Caco-2 (cell line): Measurements from ENCODE around the gene TNFAIP8L2. TPM values are rescaled to one million over a fixed set of nuclear protein-coding genes. Genes with fewer than 3 reads are reported as not detected.

Source experiments
- BruUV-seq: library from RNA; stranded (reverse); fragments of 400-500 nt; replicated peaks from 2 replicates; lab custom pipeline; 2021; lab: Mats Ljungman, UMichigan
- CTCF ChIA-PET: fragments of 300-600 bp; sonication (Branson Sonifier 250); formaldehyde crosslinking; loops from one replicate; lab custom pipeline; 2022; ENCODE audit warnings: antibody characterized with exemption; lab: Charles Lee
- POLR2A ChIA-PET: fragments of 300-600 bp; sonication (Branson Sonifier 250); formaldehyde crosslinking; loops from one replicate; lab custom pipeline; 2022; ENCODE audit warnings: antibody characterized with exemption; lab: Charles Lee
- DNase-seq, 2 experiments: peaks; one replicate each; pipeline versions ENCODE4 v3.0.0 to v3.0.0-alpha.2; 2020 to 2022
- H3K27me3 ChIP-seq: replicated peaks from 2 replicates; pipeline ENCODE4 v1.6.0; 2011; ENCODE audit warnings: low read length; ENCODE audit not compliant: control insufficient read depth, insufficient read depth
- H3K36me3 ChIP-seq: 2 replicates; pipeline ENCODE4 v1.5.1; 2011; ENCODE audit warnings: low read length; ENCODE audit not compliant: control insufficient read depth, insufficient read depth
- H3K4me1 ChIP-seq: fragments of 250-450 bp; sonication (Bioruptor Pico); 2 replicates; pipeline ENCODE4 v1.5.1; 2020; ENCODE audit warnings: mild to moderate bottlenecking
- H3K4me3 ChIP-seq: 2 replicates; pipeline ENCODE4 v1.5.1; 2011; ENCODE audit warnings: low read depth, mild to moderate bottlenecking, control low read depth, low read length
- H3K9me3 ChIP-seq: fragments of 250-450 bp; sonication (Bioruptor Pico); 2 replicates; pipeline ENCODE4 v1.5.1; 2020; ENCODE audit warnings: mild to moderate bottlenecking, moderate library complexity
- H3K27ac Mint-ChIP-seq: one replicate; pipeline ENCODE4 v1.8.0; 2022; ENCODE audit warnings: mixed read lengths; ENCODE audit not compliant: unreplicated experiment
- H3K27me3 Mint-ChIP-seq: one replicate; pipeline ENCODE4 v1.8.0; 2022; ENCODE audit warnings: mixed read lengths; ENCODE audit not compliant: insufficient read depth, unreplicated experiment
- H3K36me3 Mint-ChIP-seq: one replicate; pipeline ENCODE4 v1.8.0; 2022; ENCODE audit warnings: mild to moderate bottlenecking, mixed read lengths; ENCODE audit not compliant: insufficient read depth, unreplicated experiment
- H3K4me1 Mint-ChIP-seq: one replicate; pipeline ENCODE4 v1.8.0; 2022; ENCODE audit warnings: low read depth, mixed read lengths; ENCODE audit not compliant: unreplicated experiment
- H3K4me3 Mint-ChIP-seq: one replicate; pipeline ENCODE4 v1.8.0; 2022; ENCODE audit warnings: mild to moderate bottlenecking, moderate library complexity, mixed read lengths; ENCODE audit not compliant: unreplicated experiment
- H3K9me3 Mint-ChIP-seq: one replicate; pipeline ENCODE4 v1.8.0; 2022; ENCODE audit warnings: mixed read lengths; ENCODE audit not compliant: unreplicated experiment
- intact Hi-C: fragments of 100-400 bp; cut with micrococcal nuclease; formaldehyde crosslinking; loops from one replicate; pipeline ENCODE4 v1.10.0; 2022; ENCODE audit not compliant: unreplicated experiment
- total RNA-seq: library from RNA; stranded (reverse); gene quantifications from 2 replicates; pipeline ENCODE4 v1.2.3, GENCODE V29; 2022
- TF ChIP-seq, protein P1 (sequence below), 2 experiments: fragments of 200-600 bp in 1 of 2; IDR thresholded peaks; 1 replicate in 1 of 2; 2 replicates in 1 of 2; pipeline versions ENCODE4 v1.5.1 to v1.8.0; 2011 to 2022; ENCODE audit warnings: antibody characterized with exemption in 1 of 2, control low read depth in 1 of 2, inconsistent platforms in 1 of 2, low read depth in 1 of 2, low read length in 1 of 2, mild to moderate bottlenecking in 1 of 2, moderate library complexity in 1 of 2; ENCODE audit not compliant: insufficient read depth in 1 of 2, severe bottlenecking in 1 of 2, unreplicated experiment in 1 of 2

Gene TNFAIP8L2
- total RNA-seq, 1 experiment from 2014 or later = not detected

DNA sequence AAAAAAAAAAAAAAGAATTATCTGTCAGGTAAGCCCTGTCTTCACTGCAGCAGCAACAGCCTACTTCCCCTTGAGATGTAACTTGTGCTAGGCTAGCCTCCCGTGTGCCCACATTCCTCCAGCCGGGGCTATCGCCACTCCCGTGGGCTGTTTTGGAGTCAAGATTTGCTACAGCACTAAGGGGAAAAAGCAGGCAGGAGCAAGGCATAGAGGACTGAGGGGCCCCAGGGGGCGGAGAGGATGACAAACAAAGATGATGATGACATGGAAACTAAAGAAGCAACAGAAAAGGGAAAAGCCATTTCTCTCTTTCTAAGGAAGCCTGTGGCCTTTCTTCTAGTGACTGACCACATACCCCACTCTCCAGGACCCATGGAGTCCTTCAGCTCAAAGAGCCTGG lies 1.9 kb downstream of the TNFAIP8L2 start:
- Histone ChIP-seq H3K4me1 (no peaks in the 10 kb centered on the region), H3K9me3 (no peaks in the 10 kb centered on the region), H3K36me3 (no peaks in the 10 kb centered on the region), H3K4me3 (no peak overlapping the region), H3K27me3 (no peaks in the 10 kb centered on the region)
- no TSS peak for BruUV-seq
- Mint-ChIP-seq H3K4me3 (no peak overlapping the region), H3K36me3 (no peaks in the 10 kb centered on the region), H3K27ac (no peak overlapping the region), H3K4me1 (no peaks in the 10 kb centered on the region), H3K27me3 (no peaks in the 10 kb centered on the region), H3K9me3 (no peaks in the 10 kb centered on the region)
- no peak for DNase-seq
- intact Hi-C loops = loop anchor here (5.0 kb wide), 1 partner anchor 136 kb away; no protein-coding TSS in a partner anchor
- ChIA-PET CTCF (interaction anchor here (6.9 kb wide), 1 partner anchor 59 kb away, joined by 69 read pairs; no protein-coding TSS in a partner anchor), POLR2A (no interaction called here)
- TF ChIP-seq, protein P1, sequence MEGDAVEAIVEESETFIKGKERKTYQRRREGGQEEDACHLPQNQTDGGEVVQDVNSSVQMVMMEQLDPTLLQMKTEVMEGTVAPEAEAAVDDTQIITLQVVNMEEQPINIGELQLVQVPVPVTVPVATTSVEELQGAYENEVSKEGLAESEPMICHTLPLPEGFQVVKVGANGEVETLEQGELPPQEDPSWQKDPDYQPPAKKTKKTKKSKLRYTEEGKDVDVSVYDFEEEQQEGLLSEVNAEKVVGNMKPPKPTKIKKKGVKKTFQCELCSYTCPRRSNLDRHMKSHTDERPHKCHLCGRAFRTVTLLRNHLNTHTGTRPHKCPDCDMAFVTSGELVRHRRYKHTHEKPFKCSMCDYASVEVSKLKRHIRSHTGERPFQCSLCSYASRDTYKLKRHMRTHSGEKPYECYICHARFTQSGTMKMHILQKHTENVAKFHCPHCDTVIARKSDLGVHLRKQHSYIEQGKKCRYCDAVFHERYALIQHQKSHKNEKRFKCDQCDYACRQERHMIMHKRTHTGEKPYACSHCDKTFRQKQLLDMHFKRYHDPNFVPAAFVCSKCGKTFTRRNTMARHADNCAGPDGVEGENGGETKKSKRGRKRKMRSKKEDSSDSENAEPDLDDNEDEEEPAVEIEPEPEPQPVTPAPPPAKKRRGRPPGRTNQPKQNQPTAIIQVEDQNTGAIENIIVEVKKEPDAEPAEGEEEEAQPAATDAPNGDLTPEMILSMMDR (IDR thresholded peaks at IDR 0.05; ENCODE audit: insufficient read depth in 1 of 2, low read depth in 1 of 2, low read length in 1 of 2, severe bottlenecking in 1 of 2, unreplicated experiment in 1 of 2) = no peak

DNA sequence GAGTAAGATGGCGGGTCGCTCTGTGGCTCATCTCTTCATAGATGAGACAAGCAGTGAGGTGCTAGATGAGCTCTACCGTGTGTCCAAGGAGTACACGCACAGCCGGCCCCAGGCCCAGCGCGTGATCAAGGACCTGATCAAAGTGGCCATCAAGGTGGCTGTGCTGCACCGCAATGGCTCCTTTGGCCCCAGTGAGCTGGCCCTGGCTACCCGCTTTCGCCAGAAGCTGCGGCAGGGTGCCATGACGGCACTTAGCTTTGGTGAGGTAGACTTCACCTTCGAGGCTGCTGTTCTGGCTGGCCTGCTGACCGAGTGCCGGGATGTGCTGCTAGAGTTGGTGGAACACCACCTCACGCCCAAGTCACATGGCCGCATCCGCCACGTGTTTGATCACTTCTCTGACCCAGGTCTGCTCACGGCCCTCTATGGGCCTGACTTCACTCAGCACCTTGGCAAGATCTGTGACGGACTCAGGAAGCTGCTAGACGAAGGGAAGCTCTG lies 2.4 kb downstream of the TNFAIP8L2 start:
- ChIA-PET POLR2A (no interaction called here), CTCF (interaction anchor here (0.6 to 6.9 kb wide), 2 partner anchors 59 to 184 kb away, joined by 4 to 69 read pairs; partner anchors contain the start of gene CERS2)
- no peaks in the 10 kb centered on the region for H3K27me3 ChIP-seq
- no peaks in the 10 kb centered on the region for H3K9me3 ChIP-seq
- H3K4me3 ChIP-seq = no peak overlapping the region
- no TSS peak for BruUV-seq
- no peak for DNase-seq
- H3K9me3 Mint-ChIP-seq = no peaks in the 10 kb centered on the region
- H3K27ac Mint-ChIP-seq = no peak overlapping the region
- H3K36me3 ChIP-seq = no peaks in the 10 kb centered on the region
- H3K4me1 Mint-ChIP-seq = no peaks in the 10 kb centered on the region
- H3K36me3 Mint-ChIP-seq = no peaks in the 10 kb centered on the region
- TF ChIP-seq, protein P1 (IDR thresholded peaks at IDR 0.05; ENCODE audit: insufficient read depth in 1 of 2, low read depth in 1 of 2, low read length in 1 of 2, severe bottlenecking in 1 of 2, unreplicated experiment in 1 of 2) = no peak
- no peak overlapping the region for H3K4me3 Mint-ChIP-seq
- H3K27me3 Mint-ChIP-seq = no peaks in the 10 kb centered on the region
- intact Hi-C loops = loop anchor here (5.0 kb wide), 1 partner anchor 136 kb away; no protein-coding TSS in a partner anchor
- H3K4me1 ChIP-seq = no peaks in the 10 kb centered on the region

DNA sequence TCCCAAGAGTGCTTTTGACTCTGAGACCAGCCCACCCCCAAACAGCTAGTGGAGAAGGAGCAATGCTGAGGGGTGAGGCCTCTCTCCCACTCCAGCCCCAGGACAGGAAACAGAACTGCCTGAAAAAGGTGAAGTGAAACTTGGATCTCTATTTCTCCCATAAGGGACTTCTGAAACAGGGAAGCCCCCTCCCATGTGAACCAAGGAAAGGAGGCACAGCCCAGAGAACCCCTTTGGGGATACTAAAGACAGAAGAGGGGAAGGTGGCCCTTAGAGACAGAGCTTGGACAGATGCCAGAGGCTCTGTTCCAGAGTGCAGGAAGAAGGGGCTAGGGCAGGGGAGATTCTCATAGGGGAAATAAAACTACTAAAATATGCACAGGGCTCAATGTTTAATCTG lies 2.9 kb downstream of the TNFAIP8L2 start:
- H3K27me3 Mint-ChIP-seq = no peaks in the 10 kb centered on the region
- Histone ChIP-seq H3K4me3 (no peak overlapping the region), H3K9me3 (no peaks in the 10 kb centered on the region), H3K36me3 (no peaks in the 10 kb centered on the region), H3K27me3 (no peaks in the 10 kb centered on the region), H3K4me1 (no peaks in the 10 kb centered on the region)
- POLR2A ChIA-PET = no interaction called here
- no peaks in the 10 kb centered on the region for H3K36me3 Mint-ChIP-seq
- H3K9me3 Mint-ChIP-seq = no peaks in the 10 kb centered on the region
- no peak overlapping the region for H3K4me3 Mint-ChIP-seq
- intact Hi-C loops = loop anchor here (5.0 kb wide), 1 partner anchor 137 kb away; no protein-coding TSS in a partner anchor
- no peak for DNase-seq
- no TSS peak for BruUV-seq
- CTCF ChIA-PET = interaction anchor here (0.6 to 6.9 kb wide), 2 partner anchors 60 to 185 kb away, joined by 4 to 69 read pairs; partner anchors contain the start of gene CERS2
- no peak overlapping the region for H3K27ac Mint-ChIP-seq
- TF ChIP-seq, protein P1 (IDR thresholded peaks at IDR 0.05; ENCODE audit: insufficient read depth in 1 of 2, low read depth in 1 of 2, low read length in 1 of 2, severe bottlenecking in 1 of 2, unreplicated experiment in 1 of 2) = no peak
- no peaks in the 10 kb centered on the region for H3K4me1 Mint-ChIP-seq
